GM23338 (cell line): ENCODE measurements around the gene SCAF4. TPM values are rescaled to one million over a fixed set of nuclear protein-coding genes. Genes with fewer than 3 reads are reported as not detected.

ENCODE experiments used
- ATAC-seq: fragments of 200-7000 bp; cut with Tn5 transposase; 3 replicates; pipeline ENCODE4 v1.9.1; 2020
- DNase-seq: peaks from one replicate; pipeline ENCODE4 v3.0.0-alpha.2; 2015; ENCODE audit warnings: low spot score
- H2AFZ ChIP-seq: fragments of 200-600 bp; sonication (generic); 2 replicates; pipeline ENCODE4 v1.8.0; 2016; ENCODE audit warnings: antibody characterized with exemption, mild to moderate bottlenecking, moderate library complexity
- H3F3A ChIP-seq: fragments of 200-600 bp; sonication (generic); replicated peaks from 2 replicates; pipeline ENCODE4 v1.8.0; 2017; ENCODE audit warnings: antibody characterized with exemption, mixed run types, low read depth
- H3K27ac ChIP-seq: fragments of 200-600 bp; sonication (generic); 2 replicates; pipeline ENCODE4 v1.6.1; 2016; ENCODE audit warnings: low read depth
- H3K27me3 ChIP-seq: fragments of 200-600 bp; sonication (generic); 2 replicates; pipeline ENCODE4 v1.8.0; 2016; ENCODE audit warnings: mild to moderate bottlenecking, mixed run types, moderate library complexity; ENCODE audit not compliant: insufficient read depth
- H3K36me3 ChIP-seq: fragments of 200-600 bp; sonication (generic); 2 replicates; pipeline ENCODE4 v1.8.0; 2016; ENCODE audit warnings: mild to moderate bottlenecking; ENCODE audit not compliant: insufficient read depth
- H3K4me1 ChIP-seq: fragments of 200-600 bp; sonication (generic); 2 replicates; pipeline ENCODE4 v1.8.0; 2016; ENCODE audit warnings: mild to moderate bottlenecking, moderate library complexity; ENCODE audit not compliant: insufficient read depth
- H3K4me2 ChIP-seq: fragments of 200-600 bp; sonication (generic); 2 replicates; pipeline ENCODE4 v1.7.1; 2017; ENCODE audit warnings: mixed run types
- H3K4me3 ChIP-seq: fragments of 200-600 bp; sonication (generic); 2 replicates; pipeline ENCODE4 v1.6.1; 2016; ENCODE audit warnings: mixed run types
- H3K79me2 ChIP-seq: fragments of 200-600 bp; sonication (generic); replicated peaks from 2 replicates; pipeline ENCODE4 v1.8.0; 2017; ENCODE audit warnings: mild to moderate bottlenecking; ENCODE audit not compliant: insufficient read depth
- H3K9me2 ChIP-seq: fragments of 200-600 bp; sonication (generic); 2 replicates; pipeline ENCODE4 v1.8.0; 2017; ENCODE audit not compliant: insufficient read depth
- H4K20me1 ChIP-seq: fragments of 200-600 bp; sonication (generic); replicated peaks from 2 replicates; pipeline ENCODE4 v1.8.0; 2017; ENCODE audit warnings: mild to moderate bottlenecking; ENCODE audit not compliant: insufficient read depth
- H3K27ac Mint-ChIP-seq: 2 replicates; pipeline ENCODE4 v1.8.0; 2020; ENCODE audit warnings: inconsistent platforms, mild to moderate bottlenecking, moderate library complexity, mixed read lengths
- H3K27me3 Mint-ChIP-seq: 3 replicates; pipeline ENCODE4 v1.8.0; 2022; ENCODE audit warnings: low read depth, mild to moderate bottlenecking, moderate library complexity, mixed read lengths, inconsistent platforms; ENCODE audit not compliant: insufficient read depth, poor library complexity
- H3K36me3 Mint-ChIP-seq: 3 replicates; pipeline ENCODE4 v1.8.0; 2021; ENCODE audit warnings: low read depth, mild to moderate bottlenecking, inconsistent platforms, moderate library complexity, mixed read lengths
- H3K4me1 Mint-ChIP-seq: 3 replicates; pipeline ENCODE4 v1.8.0; 2020; ENCODE audit warnings: mild to moderate bottlenecking, inconsistent platforms, mixed read lengths
- H3K4me3 Mint-ChIP-seq: 3 replicates; pipeline ENCODE4 v1.8.0; 2021; ENCODE audit warnings: moderate library complexity, mild to moderate bottlenecking, inconsistent platforms, mixed read lengths
- H3K9me3 Mint-ChIP-seq: 3 replicates; pipeline ENCODE4 v1.8.0; 2020; ENCODE audit warnings: moderate library complexity, mild to moderate bottlenecking, inconsistent platforms, mixed read lengths
- CREB1 ChIP-seq: fragments of 250-450 bp; sonication (Bioruptor Pico); IDR thresholded peaks from 2 replicates; pipeline ENCODE4 v1.5.0; 2020; ENCODE audit warnings: low read depth, mild to moderate bottlenecking, moderate library complexity
- EZH2 ChIP-seq: fragments of 200-600 bp; sonication (generic); IDR thresholded peaks from one replicate; pipeline ENCODE4 v1.8.0; 2017; ENCODE audit warnings: antibody characterized with exemption, mild to moderate bottlenecking, low read depth; ENCODE audit not compliant: unreplicated experiment
- EZH2phosphoT487 ChIP-seq: fragments of 200-600 bp; sonication (generic); IDR thresholded peaks from one replicate; pipeline ENCODE4 v1.8.1; 2018; ENCODE audit warnings: antibody characterized with exemption; ENCODE audit not compliant: unreplicated experiment
- JUNB ChIP-seq: IDR thresholded peaks from one replicate; pipeline ENCODE4 v1.6.1; 2016; ENCODE audit warnings: antibody characterized with exemption; ENCODE audit not compliant: unreplicated experiment
- POLR2AphosphoS5 ChIP-seq: IDR thresholded peaks from 2 replicates; pipeline ENCODE4 v1.6.1; 2016; ENCODE audit warnings: antibody characterized with exemption, low read depth
- ZNF331 ChIP-seq: fragments of 250-450 bp; sonication (Bioruptor Pico); IDR thresholded peaks from 2 replicates; pipeline ENCODE4 v1.5.0; 2020; ENCODE audit warnings: low read depth, mild to moderate bottlenecking, moderate library complexity
- polyA plus RNA-seq: library from polyadenylated mRNA; unstranded; fragments of >200 nt; fragmentation: Nextera tagmentation; extraction: Ambion mirVana; gene quantifications from 2 replicates; pipeline ENCODE4 v1.2.1, GENCODE V29; 2016
- total RNA-seq: library from RNA; depleted of rRNA; stranded (reverse); fragments of >200 nt; shearing (Covaris generic); gene quantifications from 2 replicates; pipeline ENCODE4 v1.2.3, GENCODE V29; 2014
- TF ChIP-seq, protein P1 (sequence below), 2 experiments: fragments of 200-600 bp in 1 of 2; sonication (generic) in 1 of 2; conservative IDR thresholded peaks; 2 replicates each; pipeline versions ENCODE4 v1.5.1 to v1.6.1; 2016 to 2017; ENCODE audit warnings: antibody characterized with exemption in 2 of 2, low read depth in 2 of 2, mild to moderate bottlenecking in 2 of 2, moderate library complexity in 1 of 2
- TF ChIP-seq, protein P2 (sequence below): fragments of 250-450 bp; sonication (Bioruptor Pico); IDR thresholded peaks from 2 replicates; pipeline ENCODE4 v1.5.0; 2020; ENCODE audit warnings: mild to moderate bottlenecking, moderate library complexity

The SCAF4 gene
- total and polyA plus RNA-seq, 2 experiments from 2014 or later = 29.7 to 45.8 TPM

DNA sequence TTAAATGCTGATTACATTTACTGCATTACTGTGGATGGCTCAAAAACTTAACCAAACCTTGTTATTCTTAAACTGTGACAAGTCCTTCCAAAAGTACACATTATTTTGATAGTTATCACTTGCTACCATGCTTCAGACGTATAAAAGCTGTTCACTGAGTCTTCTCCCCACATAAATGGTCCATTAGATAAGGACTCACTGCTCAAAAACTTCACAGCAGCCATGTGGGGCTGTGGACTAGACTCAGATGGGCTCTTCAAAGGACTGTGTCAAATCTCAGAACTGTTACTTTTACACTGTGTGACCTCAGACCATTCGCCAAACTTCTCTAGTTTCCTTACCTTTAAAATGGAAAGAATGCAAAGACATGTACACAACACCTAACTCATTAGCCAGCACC, 11.6 kb downstream of the SCAF4 start:
- Mint-ChIP-seq H3K4me3 (no peak overlapping the region), H3K4me1 (peaks cover 72% of the 10 kb centered on the region), H3K27ac (no peak overlapping the region), H3K27me3 (peaks cover 2% of the 10 kb centered on the region), H3K36me3 (0 out of 3 replicates have a peak, but pooled peaks cover 2% of the 10 kb centered on the region), H3K9me3 (no peaks in the 10 kb centered on the region)
- peaks cover 63% of the 10 kb centered on the region for H3K4me1 ChIP-seq
- no peak overlapping the region for H2AFZ ChIP-seq
- H3K4me3 ChIP-seq = no peak overlapping the region
- H3K36me3 ChIP-seq = no peaks in the 10 kb centered on the region
- TF ChIP-seq, protein P1, sequence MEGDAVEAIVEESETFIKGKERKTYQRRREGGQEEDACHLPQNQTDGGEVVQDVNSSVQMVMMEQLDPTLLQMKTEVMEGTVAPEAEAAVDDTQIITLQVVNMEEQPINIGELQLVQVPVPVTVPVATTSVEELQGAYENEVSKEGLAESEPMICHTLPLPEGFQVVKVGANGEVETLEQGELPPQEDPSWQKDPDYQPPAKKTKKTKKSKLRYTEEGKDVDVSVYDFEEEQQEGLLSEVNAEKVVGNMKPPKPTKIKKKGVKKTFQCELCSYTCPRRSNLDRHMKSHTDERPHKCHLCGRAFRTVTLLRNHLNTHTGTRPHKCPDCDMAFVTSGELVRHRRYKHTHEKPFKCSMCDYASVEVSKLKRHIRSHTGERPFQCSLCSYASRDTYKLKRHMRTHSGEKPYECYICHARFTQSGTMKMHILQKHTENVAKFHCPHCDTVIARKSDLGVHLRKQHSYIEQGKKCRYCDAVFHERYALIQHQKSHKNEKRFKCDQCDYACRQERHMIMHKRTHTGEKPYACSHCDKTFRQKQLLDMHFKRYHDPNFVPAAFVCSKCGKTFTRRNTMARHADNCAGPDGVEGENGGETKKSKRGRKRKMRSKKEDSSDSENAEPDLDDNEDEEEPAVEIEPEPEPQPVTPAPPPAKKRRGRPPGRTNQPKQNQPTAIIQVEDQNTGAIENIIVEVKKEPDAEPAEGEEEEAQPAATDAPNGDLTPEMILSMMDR (conservative IDR thresholded peaks at IDR 0.05; ENCODE audit: low read depth in 2 of 2) = no peak
- TF ChIP-seq EZH2phosphoT487 (no peak), CREB1 (CRISPR knock-in tag) (no peak), POLR2AphosphoS5 (no peak), ZNF331 (CRISPR knock-in tag) (no peak), EZH2 (no peak), JUNB (no peak)
- TF ChIP-seq, protein P2, sequence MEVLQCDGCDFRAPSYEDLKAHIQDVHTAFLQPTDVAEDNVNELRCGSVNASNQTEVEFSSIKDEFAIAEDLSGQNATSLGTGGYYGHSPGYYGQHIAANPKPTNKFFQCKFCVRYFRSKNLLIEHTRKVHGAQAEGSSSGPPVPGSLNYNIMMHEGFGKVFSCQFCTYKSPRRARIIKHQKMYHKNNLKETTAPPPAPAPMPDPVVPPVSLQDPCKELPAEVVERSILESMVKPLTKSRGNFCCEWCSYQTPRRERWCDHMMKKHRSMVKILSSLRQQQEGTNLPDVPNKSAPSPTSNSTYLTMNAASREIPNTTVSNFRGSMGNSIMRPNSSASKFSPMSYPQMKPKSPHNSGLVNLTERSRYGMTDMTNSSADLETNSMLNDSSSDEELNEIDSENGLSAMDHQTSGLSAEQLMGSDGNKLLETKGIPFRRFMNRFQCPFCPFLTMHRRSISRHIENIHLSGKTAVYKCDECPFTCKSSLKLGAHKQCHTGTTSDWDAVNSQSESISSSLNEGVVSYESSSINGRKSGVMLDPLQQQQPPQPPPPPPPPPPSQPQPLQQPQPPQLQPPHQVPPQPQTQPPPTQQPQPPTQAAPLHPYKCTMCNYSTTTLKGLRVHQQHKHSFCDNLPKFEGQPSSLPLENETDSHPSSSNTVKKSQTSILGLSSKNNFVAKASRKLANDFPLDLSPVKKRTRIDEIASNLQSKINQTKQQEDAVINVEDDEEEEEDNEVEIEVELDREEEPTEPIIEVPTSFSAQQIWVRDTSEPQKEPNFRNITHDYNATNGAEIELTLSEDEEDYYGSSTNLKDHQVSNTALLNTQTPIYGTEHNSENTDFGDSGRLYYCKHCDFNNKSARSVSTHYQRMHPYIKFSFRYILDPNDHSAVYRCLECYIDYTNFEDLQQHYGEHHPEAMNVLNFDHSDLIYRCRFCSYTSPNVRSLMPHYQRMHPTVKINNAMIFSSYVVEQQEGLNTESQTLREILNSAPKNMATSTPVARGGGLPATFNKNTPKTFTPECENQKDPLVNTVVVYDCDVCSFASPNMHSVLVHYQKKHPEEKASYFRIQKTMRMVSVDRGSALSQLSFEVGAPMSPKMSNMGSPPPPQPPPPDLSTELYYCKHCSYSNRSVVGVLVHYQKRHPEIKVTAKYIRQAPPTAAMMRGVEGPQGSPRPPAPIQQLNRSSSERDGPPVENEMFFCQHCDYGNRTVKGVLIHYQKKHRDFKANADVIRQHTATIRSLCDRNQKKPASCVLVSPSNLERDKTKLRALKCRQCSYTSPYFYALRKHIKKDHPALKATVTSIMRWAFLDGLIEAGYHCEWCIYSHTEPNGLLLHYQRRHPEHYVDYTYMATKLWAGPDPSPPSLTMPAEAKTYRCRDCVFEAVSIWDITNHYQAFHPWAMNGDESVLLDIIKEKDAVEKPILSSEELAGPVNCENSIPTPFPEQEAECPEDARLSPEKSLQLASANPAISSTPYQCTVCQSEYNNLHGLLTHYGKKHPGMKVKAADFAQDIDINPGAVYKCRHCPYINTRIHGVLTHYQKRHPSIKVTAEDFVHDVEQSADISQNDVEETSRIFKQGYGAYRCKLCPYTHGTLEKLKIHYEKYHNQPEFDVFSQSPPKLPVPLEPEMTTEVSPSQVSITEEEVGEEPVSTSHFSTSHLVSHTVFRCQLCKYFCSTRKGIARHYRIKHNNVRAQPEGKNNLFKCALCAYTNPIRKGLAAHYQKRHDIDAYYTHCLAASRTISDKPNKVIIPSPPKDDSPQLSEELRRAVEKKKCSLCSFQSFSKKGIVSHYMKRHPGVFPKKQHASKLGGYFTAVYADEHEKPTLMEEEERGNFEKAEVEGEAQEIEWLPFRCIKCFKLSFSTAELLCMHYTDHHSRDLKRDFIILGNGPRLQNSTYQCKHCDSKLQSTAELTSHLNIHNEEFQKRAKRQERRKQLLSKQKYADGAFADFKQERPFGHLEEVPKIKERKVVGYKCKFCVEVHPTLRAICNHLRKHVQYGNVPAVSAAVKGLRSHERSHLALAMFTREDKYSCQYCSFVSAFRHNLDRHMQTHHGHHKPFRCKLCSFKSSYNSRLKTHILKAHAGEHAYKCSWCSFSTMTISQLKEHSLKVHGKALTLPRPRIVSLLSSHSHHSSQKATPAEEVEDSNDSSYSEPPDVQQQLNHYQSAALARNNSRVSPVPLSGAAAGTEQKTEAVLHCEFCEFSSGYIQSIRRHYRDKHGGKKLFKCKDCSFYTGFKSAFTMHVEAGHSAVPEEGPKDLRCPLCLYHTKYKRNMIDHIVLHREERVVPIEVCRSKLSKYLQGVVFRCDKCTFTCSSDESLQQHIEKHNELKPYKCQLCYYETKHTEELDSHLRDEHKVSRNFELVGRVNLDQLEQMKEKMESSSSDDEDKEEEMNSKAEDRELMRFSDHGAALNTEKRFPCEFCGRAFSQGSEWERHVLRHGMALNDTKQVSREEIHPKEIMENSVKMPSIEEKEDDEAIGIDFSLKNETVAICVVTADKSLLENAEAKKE (CRISPR knock-in tag) = no peak
- ATAC-seq (no peak), DNase-seq (no peak)
- H3K27me3 ChIP-seq = no peaks in the 10 kb centered on the region
- H3K4me2 ChIP-seq = no peak overlapping the region
- peaks cover 69% of the 10 kb centered on the region for H4K20me1 ChIP-seq
- H3K27ac ChIP-seq = no peak overlapping the region
- H3K9me2 ChIP-seq = no peaks in the 10 kb centered on the region
- H3K79me2 ChIP-seq = peaks cover 100% of the 10 kb centered on the region
- no peaks in the 10 kb centered on the region for H3F3A ChIP-seq
